Hippocampal formation (tissue), 2 donors: ENCODE data around the gene CCDC185.

Source experiments
- DNase-seq, 2 donors: peaks; one replicate each; lab custom pipeline; 2025; lab: John Stamatoyannopoulos, UW

CCDC185 gene

DNA sequence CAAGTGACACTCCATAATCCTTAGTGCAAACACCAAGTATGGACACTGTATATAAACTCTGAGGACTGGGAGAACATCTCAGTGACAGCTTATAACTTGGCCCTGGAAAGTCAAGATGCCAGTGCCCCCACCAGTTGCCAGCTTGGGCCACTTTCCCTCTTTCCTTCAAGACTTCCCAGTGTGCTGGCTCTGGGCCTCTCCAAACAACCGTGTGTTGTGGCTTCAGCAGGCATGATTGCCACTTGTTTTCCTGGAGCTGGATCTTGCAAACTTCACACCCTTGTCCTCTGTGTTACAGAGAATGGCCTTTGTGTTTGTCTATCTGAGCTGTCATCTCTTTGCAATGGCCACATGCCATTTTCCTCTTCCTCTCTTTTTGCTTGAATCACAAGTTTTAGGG lies 37.0 kb downstream of the CCDC185 start:
- DNase-seq: no peak

- DNase-seq: no peak
These were observed 43.9 kb downstream of the CCDC185 start for GRCh38 chr1:223437151-223437550.

DNA sequence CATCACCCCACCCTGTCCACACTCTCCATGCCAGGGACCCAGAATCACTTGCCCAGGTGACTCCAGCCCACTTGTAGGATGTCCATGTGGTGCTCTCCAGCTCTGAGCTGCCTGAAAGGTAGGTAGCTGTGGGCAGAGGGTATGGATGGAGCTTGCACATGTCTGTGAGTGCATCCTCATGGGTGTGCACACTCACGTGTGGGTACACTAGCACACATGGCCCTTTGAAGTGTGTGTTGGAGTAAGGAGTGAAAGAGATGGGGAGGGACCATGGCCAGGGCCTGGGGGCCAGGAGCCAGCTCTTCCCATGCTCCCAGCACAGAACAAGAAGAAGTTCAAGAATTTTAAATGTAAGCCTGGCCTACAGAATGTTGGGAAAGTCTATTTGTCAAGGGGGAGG lies 50.2 kb downstream of the CCDC185 start:
- no peak for DNase-seq

DNA sequence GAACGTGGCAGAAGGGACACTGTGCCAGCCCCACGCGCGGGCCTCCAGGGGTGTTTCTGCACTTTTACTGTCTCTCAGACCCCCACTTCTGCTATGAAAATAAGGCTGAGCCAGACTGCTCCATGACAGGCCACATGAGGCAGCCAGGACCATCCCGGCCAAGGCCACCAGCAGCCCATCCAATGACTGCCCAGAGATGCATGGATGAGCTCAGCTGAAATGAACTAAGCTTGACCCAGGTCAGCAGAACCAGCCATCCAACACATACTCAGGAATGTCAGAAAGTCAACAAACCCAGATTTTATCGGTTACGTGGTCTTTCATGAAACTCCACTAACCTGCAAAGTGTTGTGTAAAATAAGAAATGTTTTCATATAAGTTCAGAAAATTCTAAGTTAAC lies 51.2 kb downstream of the CCDC185 start:
- no peak for DNase-seq
